ENCODE measurements around the gene SMARCD1.

SMARCD1 gene

DNA sequence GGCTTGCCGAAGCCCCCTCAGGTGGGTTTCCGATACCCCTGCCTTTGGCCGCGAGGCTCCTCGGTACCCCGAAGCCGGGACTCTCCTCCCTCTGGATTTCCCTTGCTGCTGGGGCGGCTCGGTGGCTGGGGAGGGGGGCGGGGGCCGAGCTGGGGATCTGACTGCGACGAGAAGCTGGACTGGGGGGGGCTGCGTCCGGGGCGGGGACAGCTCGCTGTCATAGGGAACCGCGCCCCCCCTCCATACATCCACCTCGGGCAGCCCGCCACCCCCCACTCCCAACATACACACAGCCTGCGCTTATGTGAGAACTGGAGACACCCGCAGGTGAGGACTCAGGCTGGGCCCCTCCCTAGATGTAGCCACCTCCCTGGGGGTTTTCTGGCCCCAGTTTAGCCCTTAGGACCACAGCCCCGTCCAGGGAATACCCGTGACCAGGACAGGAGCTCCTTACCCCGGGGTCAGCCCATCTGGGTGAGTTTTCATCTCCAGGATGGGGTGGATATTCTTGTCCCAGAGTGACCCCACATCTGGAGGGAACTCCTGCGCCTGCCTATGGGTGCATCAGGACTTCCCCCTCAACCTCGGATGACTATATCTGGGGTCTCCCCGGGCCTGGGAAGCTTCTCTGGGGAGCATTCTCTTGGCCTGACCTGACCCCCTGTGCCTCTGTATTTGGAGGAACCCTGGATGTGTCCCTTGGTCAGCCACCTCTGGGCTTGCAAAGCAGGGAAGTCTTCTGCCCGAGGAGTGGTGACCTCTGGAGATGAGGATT is 27.1 kb upstream of the SMARCD1 start:
- Histone ChIP-seq H3K9ac (ENCODE audit: insufficient read length, low read depth) (peak overlapping the region; percentile 80), H3K4me1 (ENCODE audit: insufficient read depth, insufficient read length) (peaks cover 23% of the 10 kb centered on the region), H3K27me3 (ENCODE audit: insufficient read depth, insufficient read length) (peaks cover 82% of the 10 kb centered on the region), H3K4me3 (ENCODE audit: insufficient read length, low read depth) (peak overlapping the region; percentile 70), H3K9me3 (ENCODE audit: insufficient read depth, low read length) (no peaks in the 10 kb centered on the region), H3K36me3 (ENCODE audit: insufficient read depth, insufficient read length, low read length) (no peaks in the 10 kb centered on the region)
- no peak for TF ChIP-seq ZNF274 (IDR thresholded peaks at IDR 0.05; ENCODE audit: low read depth, low read length)
- no peak for TF ChIP-seq SUZ12 (IDR thresholded peaks at IDR 0.05; ENCODE audit: extremely low read depth, insufficient read depth, insufficient read length)
- TF ChIP-seq YY1 (IDR thresholded peaks at IDR 0.05; ENCODE audit: insufficient read depth, insufficient read length), result no peak
- no peak for DNase-seq (ENCODE audit: low read depth, low spot score)

DNA sequence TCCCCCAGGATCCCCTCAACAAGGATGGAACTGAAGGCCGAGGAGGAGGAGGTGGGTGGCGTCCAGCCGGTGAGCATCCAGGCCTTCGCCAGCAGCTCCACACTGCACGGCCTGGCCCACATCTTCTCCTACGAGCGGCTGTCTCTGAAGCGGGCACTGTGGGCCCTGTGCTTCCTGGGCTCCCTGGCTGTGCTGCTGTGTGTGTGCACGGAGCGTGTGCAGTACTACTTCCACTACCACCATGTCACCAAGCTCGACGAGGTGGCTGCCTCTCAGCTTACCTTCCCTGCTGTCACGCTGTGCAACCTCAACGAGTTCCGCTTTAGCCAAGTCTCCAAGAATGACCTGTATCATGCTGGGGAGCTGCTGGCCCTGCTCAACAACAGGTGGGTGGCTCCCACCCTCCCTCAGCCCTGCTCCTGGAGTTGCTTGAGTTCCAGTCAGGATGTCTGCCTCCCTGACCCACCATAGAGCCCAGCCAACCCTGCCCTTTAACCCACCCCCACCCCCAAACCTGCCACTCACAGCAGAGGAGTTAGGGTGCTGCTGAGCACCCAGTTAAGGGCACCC is 26.3 kb upstream of the SMARCD1 start:
- Histone ChIP-seq H3K36me3 (ENCODE audit: insufficient read depth, insufficient read length, low read length) (no peaks in the 10 kb centered on the region), H3K4me1 (ENCODE audit: insufficient read depth, insufficient read length) (peaks cover 24% of the 10 kb centered on the region), H3K27me3 (ENCODE audit: insufficient read depth, insufficient read length) (peaks cover 75% of the 10 kb centered on the region), H3K9me3 (ENCODE audit: insufficient read depth, low read length) (no peaks in the 10 kb centered on the region), H3K9ac (ENCODE audit: insufficient read length, low read depth) (no peak overlapping the region), H3K4me3 (ENCODE audit: insufficient read length, low read depth) (no peak overlapping the region)
- no peak for DNase-seq (ENCODE audit: low read depth, low spot score)
- TF ChIP-seq SUZ12 (IDR thresholded peaks at IDR 0.05; ENCODE audit: extremely low read depth, insufficient read depth, insufficient read length) (no peak), YY1 (IDR thresholded peaks at IDR 0.05; ENCODE audit: insufficient read depth, insufficient read length) (no peak), ZNF274 (IDR thresholded peaks at IDR 0.05; ENCODE audit: low read depth, low read length) (no peak)

GRCh38 chr12:50059440-50060119 is 25.6 kb upstream of the SMARCD1 start:
- no peaks in the 10 kb centered on the region for H3K9me3 ChIP-seq (ENCODE audit: insufficient read depth, low read length)
- H3K4me3 ChIP-seq (ENCODE audit: insufficient read length, low read depth), result no peak overlapping the region
- DNase-seq (ENCODE audit: low read depth, low spot score), result no peak
- H3K4me1 ChIP-seq (ENCODE audit: insufficient read depth, insufficient read length), result peaks cover 24% of the 10 kb centered on the region
- TF ChIP-seq SUZ12 (IDR thresholded peaks at IDR 0.05; ENCODE audit: extremely low read depth, insufficient read depth, insufficient read length), result no peak
- no peak for TF ChIP-seq YY1 (IDR thresholded peaks at IDR 0.05; ENCODE audit: insufficient read depth, insufficient read length)
- no peak for TF ChIP-seq ZNF274 (IDR thresholded peaks at IDR 0.05; ENCODE audit: low read depth, low read length)
- H3K9ac ChIP-seq (ENCODE audit: insufficient read length, low read depth), result no peak overlapping the region
- no peaks in the 10 kb centered on the region for H3K36me3 ChIP-seq (ENCODE audit: insufficient read depth, insufficient read length, low read length)
- peaks cover 70% of the 10 kb centered on the region for H3K27me3 ChIP-seq (ENCODE audit: insufficient read depth, insufficient read length)

DNA sequence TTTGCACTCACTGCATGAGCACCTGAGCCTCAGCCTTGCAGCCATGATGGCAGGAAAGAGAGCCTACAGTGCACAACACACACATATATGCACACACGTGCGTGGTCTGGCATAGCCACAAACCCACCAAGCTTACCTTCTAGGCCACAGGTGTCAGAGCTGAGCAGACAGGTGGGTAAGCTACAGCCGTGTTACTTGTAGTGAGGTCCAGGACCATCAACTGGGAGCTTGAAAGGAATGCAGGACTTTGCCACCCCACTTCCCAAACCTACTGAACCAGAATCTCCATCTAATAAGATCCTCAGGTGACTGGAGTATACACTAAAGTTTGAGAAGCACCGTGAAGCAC is 25.0 kb upstream of the SMARCD1 start:
- Histone ChIP-seq H3K9ac (ENCODE audit: insufficient read length, low read depth) (no peak overlapping the region), H3K4me1 (ENCODE audit: insufficient read depth, insufficient read length) (peaks cover 24% of the 10 kb centered on the region), H3K9me3 (ENCODE audit: insufficient read depth, low read length) (no peaks in the 10 kb centered on the region), H3K4me3 (ENCODE audit: insufficient read length, low read depth) (no peak overlapping the region), H3K36me3 (ENCODE audit: insufficient read depth, insufficient read length, low read length) (no peaks in the 10 kb centered on the region), H3K27me3 (ENCODE audit: insufficient read depth, insufficient read length) (peaks cover 65% of the 10 kb centered on the region)
- no peak for DNase-seq (ENCODE audit: low read depth, low spot score)
- TF ChIP-seq SUZ12 (IDR thresholded peaks at IDR 0.05; ENCODE audit: extremely low read depth, insufficient read depth, insufficient read length), result no peak
- no peak for TF ChIP-seq YY1 (IDR thresholded peaks at IDR 0.05; ENCODE audit: insufficient read depth, insufficient read length)
- no peak for TF ChIP-seq ZNF274 (IDR thresholded peaks at IDR 0.05; ENCODE audit: low read depth, low read length)

- Histone ChIP-seq H3K27me3 (ENCODE audit: insufficient read depth, insufficient read length) (peaks cover 54% of the 10 kb centered on the region), H3K4me3 (ENCODE audit: insufficient read length, low read depth) (no peak overlapping the region), H3K9ac (ENCODE audit: insufficient read length, low read depth) (no peak overlapping the region), H3K9me3 (ENCODE audit: insufficient read depth, low read length) (no peaks in the 10 kb centered on the region), H3K4me1 (ENCODE audit: insufficient read depth, insufficient read length) (peaks cover 22% of the 10 kb centered on the region), H3K36me3 (ENCODE audit: insufficient read depth, insufficient read length, low read length) (no peaks in the 10 kb centered on the region)
- DNase-seq (ENCODE audit: low read depth, low spot score), result no peak
- TF ChIP-seq ZNF274 (IDR thresholded peaks at IDR 0.05; ENCODE audit: low read depth, low read length), result no peak
Observed at GRCh38 chr12:50061171-50061570, 24.0 kb upstream of the SMARCD1 start.

GRCh38 chr12:50061946-50062686 is 23.0 kb upstream of the SMARCD1 start:
- H3K4me1 ChIP-seq (ENCODE audit: insufficient read depth, insufficient read length), result peaks cover 18% of the 10 kb centered on the region
- no peak for TF ChIP-seq ZNF274 (IDR thresholded peaks at IDR 0.05; ENCODE audit: low read depth, low read length)
- no peak for TF ChIP-seq SUZ12 (IDR thresholded peaks at IDR 0.05; ENCODE audit: extremely low read depth, insufficient read depth, insufficient read length)
- TF ChIP-seq YY1 (IDR thresholded peaks at IDR 0.05; ENCODE audit: insufficient read depth, insufficient read length), result no peak
- DNase-seq (ENCODE audit: low read depth, low spot score), result no peak
- H3K36me3 ChIP-seq (ENCODE audit: insufficient read depth, insufficient read length, low read length), result no peaks in the 10 kb centered on the region
- no peak overlapping the region for H3K4me3 ChIP-seq (ENCODE audit: insufficient read length, low read depth)
- H3K9ac ChIP-seq (ENCODE audit: insufficient read length, low read depth), result no peak overlapping the region
- no peaks in the 10 kb centered on the region for H3K9me3 ChIP-seq (ENCODE audit: insufficient read depth, low read length)
- peaks cover 45% of the 10 kb centered on the region for H3K27me3 ChIP-seq (ENCODE audit: insufficient read depth, insufficient read length)
